ENCODE results near the gene FGFRL1.

GRCh38 chr4:1069394-1069793 lies 58.0 kb downstream of the FGFRL1 start:
- no peak for TF ChIP-seq CTCF (conservative IDR thresholded peaks at IDR 0.05)
- no peak for TF ChIP-seq EZH2 (IDR thresholded peaks at IDR 0.05; ENCODE audit: low read depth)
